Ishikawa (cell line): ENCODE results near the gene CSTB.

Experiments
- CREB1 ChIP-seq: IDR thresholded peaks from 2 replicates; pipeline ENCODE4 v1.6.1; 2012; ENCODE audit warnings: low read depth
- EP300 ChIP-seq: IDR thresholded peaks from 2 replicates; pipeline ENCODE4 v1.6.1; 2012; ENCODE audit warnings: borderline replicate concordance
- MAX ChIP-seq: IDR thresholded peaks from 2 replicates; pipeline ENCODE4 v1.6.1; 2012
- RAD21 ChIP-seq: IDR thresholded peaks from 2 replicates; pipeline ENCODE4 v1.6.1; 2012; ENCODE audit warnings: low read depth
- USF1 ChIP-seq: IDR thresholded peaks from 2 replicates; pipeline ENCODE4 v1.6.1; 2012
- YY1 ChIP-seq: IDR thresholded peaks from 2 replicates; pipeline ENCODE4 v1.6.1; 2012; ENCODE audit warnings: low read depth
- ZBTB7A ChIP-seq: IDR thresholded peaks from 2 replicates; pipeline ENCODE4 v1.6.1; 2012; ENCODE audit warnings: low read depth
- TF ChIP-seq, protein P1 (sequence below): IDR thresholded peaks from 2 replicates; pipeline ENCODE4 v1.6.1; 2012; ENCODE audit warnings: low read depth, mild to moderate bottlenecking

DNA sequence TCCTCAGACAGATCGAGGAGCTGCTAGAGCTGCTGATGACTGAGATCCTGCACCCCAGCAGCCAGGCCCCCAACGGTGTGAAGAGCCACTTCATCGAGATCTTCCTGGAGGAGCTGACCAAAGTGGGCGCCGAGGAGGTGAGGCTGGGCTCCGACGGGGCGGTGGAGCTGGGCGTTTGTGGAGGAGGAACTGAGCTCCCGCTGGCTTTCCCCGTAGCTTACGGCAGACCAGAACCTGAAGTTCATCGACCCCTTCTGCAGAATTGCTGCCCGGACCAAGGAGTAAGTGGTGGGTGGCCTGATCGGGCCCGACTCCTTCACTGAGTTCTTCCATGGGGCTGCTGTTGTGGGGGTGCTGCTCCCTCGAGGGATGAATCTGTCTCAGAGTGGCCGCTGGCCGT is 21.3 kb upstream of the CSTB start:
- TF ChIP-seq EP300 (no peak), MAX (no peak), YY1 (no peak), RAD21 (no peak), CREB1 (no peak), ZBTB7A (no peak), USF1 (no peak)
- TF ChIP-seq, protein P1, sequence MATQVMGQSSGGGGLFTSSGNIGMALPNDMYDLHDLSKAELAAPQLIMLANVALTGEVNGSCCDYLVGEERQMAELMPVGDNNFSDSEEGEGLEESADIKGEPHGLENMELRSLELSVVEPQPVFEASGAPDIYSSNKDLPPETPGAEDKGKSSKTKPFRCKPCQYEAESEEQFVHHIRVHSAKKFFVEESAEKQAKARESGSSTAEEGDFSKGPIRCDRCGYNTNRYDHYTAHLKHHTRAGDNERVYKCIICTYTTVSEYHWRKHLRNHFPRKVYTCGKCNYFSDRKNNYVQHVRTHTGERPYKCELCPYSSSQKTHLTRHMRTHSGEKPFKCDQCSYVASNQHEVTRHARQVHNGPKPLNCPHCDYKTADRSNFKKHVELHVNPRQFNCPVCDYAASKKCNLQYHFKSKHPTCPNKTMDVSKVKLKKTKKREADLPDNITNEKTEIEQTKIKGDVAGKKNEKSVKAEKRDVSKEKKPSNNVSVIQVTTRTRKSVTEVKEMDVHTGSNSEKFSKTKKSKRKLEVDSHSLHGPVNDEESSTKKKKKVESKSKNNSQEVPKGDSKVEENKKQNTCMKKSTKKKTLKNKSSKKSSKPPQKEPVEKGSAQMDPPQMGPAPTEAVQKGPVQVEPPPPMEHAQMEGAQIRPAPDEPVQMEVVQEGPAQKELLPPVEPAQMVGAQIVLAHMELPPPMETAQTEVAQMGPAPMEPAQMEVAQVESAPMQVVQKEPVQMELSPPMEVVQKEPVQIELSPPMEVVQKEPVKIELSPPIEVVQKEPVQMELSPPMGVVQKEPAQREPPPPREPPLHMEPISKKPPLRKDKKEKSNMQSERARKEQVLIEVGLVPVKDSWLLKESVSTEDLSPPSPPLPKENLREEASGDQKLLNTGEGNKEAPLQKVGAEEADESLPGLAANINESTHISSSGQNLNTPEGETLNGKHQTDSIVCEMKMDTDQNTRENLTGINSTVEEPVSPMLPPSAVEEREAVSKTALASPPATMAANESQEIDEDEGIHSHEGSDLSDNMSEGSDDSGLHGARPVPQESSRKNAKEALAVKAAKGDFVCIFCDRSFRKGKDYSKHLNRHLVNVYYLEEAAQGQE = no peak
